Activated CD4-positive, alpha-beta T cell treated with anti-CD3 and anti-CD28 coated beads, Interleukin-2, amount 50 U/mL, for 4 hours (primary cell): Measurements from ENCODE around the gene ARHGEF19.
"Not testable (repeated sequence)": the region's sequence is repeated elsewhere in the genome, so short reads cannot be mapped to it uniquely, and the experiment has no call there.

Source experiments
- DNase-seq, 2 experiments: peaks; one replicate each; pipeline ENCODE4 v3.0.0-alpha.2; 2020

The ARHGEF19 gene

GRCh38 chr1:16202281-16203210 is 9.9 kb downstream of the ARHGEF19 start:
- DNase-seq: no peak

GRCh38 chr1:16199700-16200099 is 12.8 kb downstream of the ARHGEF19 start:
- DNase-seq: no peak

GRCh38 chr1:16199157-16199501 is 13.3 kb downstream of the ARHGEF19 start:
- DNase-seq: no peak

- DNase-seq: no peak
Measured at GRCh38 chr1:16198444-16199156, 13.9 kb downstream of the ARHGEF19 start.

GRCh38 chr1:16196874-16197273 is 15.6 kb downstream of the ARHGEF19 start:
- no peak for DNase-seq

- DNase-seq: not testable (repeated sequence)
Measured at GRCh38 chr1:16196139-16196538, 16.3 kb downstream of the ARHGEF19 start.

GRCh38 chr1:16195518-16195905 is 16.9 kb downstream of the ARHGEF19 start:
- DNase-seq: no peak

- DNase-seq: no peak
Measured at GRCh38 chr1:16191916-16192546, 20.4 kb downstream of the ARHGEF19 start.

GRCh38 chr1:16191309-16191708 is 21.1 kb downstream of the ARHGEF19 start:
- no peak for DNase-seq

GRCh38 chr1:16189921-16190621 is 22.4 kb downstream of the ARHGEF19 start:
- no peak for DNase-seq

GRCh38 chr1:16189003-16189402 is 23.4 kb downstream of the ARHGEF19 start:
- no peak for DNase-seq

- peak; percentile 69 to 74 for DNase-seq
Measured at GRCh38 chr1:16187748-16188401, 24.6 kb downstream of the ARHGEF19 start.

GRCh38 chr1:16186655-16187235 is 25.7 kb downstream of the ARHGEF19 start:
- no peak for DNase-seq

GRCh38 chr1:16184557-16185303 is 27.7 kb downstream of the ARHGEF19 start:
- DNase-seq: no peak

GRCh38 chr1:16183765-16184556 is 28.5 kb downstream of the ARHGEF19 start:
- DNase-seq: no peak

GRCh38 chr1:16183179-16183578 is 29.3 kb downstream of the ARHGEF19 start:
- no peak for DNase-seq

GRCh38 chr1:16181887-16182719 is 30.3 kb downstream of the ARHGEF19 start:
- no peak for DNase-seq

- DNase-seq: no peak
Measured at GRCh38 chr1:16180291-16180824, 32.1 kb downstream of the ARHGEF19 start.
